ENCODE results near the gene SIRT5. TPM values are rescaled to one million over a fixed set of nuclear protein-coding genes. Genes with fewer than 3 reads are reported as not detected.

SIRT5 gene
- total RNA-seq, 1 experiment from 2014 or later = 14.3 TPM

DNA sequence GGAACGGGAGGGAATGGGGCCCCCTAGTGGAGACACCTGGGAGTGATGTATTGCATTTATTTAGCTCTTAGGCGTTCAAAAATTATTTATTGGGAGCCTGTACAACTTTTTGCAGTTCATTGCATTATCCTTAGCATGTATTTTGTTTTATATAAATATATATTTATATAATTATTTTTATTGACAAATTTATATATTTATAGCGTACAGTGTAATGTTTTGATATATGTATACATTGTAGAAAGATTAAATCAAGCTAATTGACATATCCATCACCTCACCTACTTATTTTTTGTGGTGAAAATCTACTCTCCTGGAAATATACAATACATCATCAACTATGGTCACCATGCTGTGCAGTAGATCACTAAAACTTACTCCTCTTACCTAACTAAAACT lies 975 bp downstream of the SIRT5 start:
- Histone ChIP-seq H2AFZ (ENCODE audit: low read length) (no peak overlapping the region), H2AK5ac (ENCODE audit: insufficient read length, low read length) (no peak overlapping the region), H4K8ac (replicated peaks; ENCODE audit: insufficient read length, low read depth, low read length) (no peak overlapping the region), H3K23me2 (ENCODE audit: insufficient read length, low read depth, low read length, poor library complexity, severe bottlenecking) (peaks cover 11% of the 10 kb centered on the region), H3K79me1 (ENCODE audit: insufficient read depth, low read depth, low read length, poor library complexity, severe bottlenecking) (no peaks in the 10 kb centered on the region), H3K18ac (ENCODE audit: insufficient read length, low read depth, low read length) (no peak overlapping the region), H3K4me1 (ENCODE audit: insufficient read depth, low read length) (no peaks in the 10 kb centered on the region), H3K9ac (ENCODE audit: extremely low read depth, insufficient read length, low read length) (no peak overlapping the region), H2BK12ac (ENCODE audit: insufficient read length, low read depth, low read length) (no peak overlapping the region), H3K9me3 (ENCODE audit: control insufficient read depth, low read depth, low read length) (no peaks in the 10 kb centered on the region), H2BK5ac (ENCODE audit: insufficient read length, low read length) (no peak overlapping the region), H2BK15ac (ENCODE audit: low read depth, low read length) (no peak overlapping the region), H3K79me2 (ENCODE audit: insufficient read depth, low read length) (no peaks in the 10 kb centered on the region; the same call in 1 of the 2 replicates), H3K27me3 (ENCODE audit: insufficient read depth, low read length) (no peaks in the 10 kb centered on the region), H3K4ac (ENCODE audit: low read depth, low read length) (no peak overlapping the region), H4K5ac (ENCODE audit: insufficient read length, low read depth, low read length) (no peak overlapping the region), H3K4me2 (ENCODE audit: insufficient read depth, insufficient read length, low read length) (peak overlapping the region; percentile 64), H3K56ac (ENCODE audit: insufficient read length, low read depth, low read length) (no peak overlapping the region), H3K14ac (ENCODE audit: insufficient read depth, low read length) (no peak overlapping the region), H4K91ac (ENCODE audit: insufficient read length, low read depth, low read length) (no peak overlapping the region), H3K23ac (ENCODE audit: insufficient read length, low read depth, low read length) (no peak overlapping the region), H3K27ac (ENCODE audit: insufficient read length, low read depth, low read length) (no peak overlapping the region), H3T11ph (ENCODE audit: low read length) (no peak overlapping the region), H2BK120ac (ENCODE audit: low read depth, low read length, poor library complexity, severe bottlenecking) (no peak overlapping the region), H2BK20ac (ENCODE audit: low read depth, low read length, poor library complexity, severe bottlenecking) (no peak overlapping the region), H4K20me1 (ENCODE audit: control insufficient read depth, insufficient read depth, insufficient read length) (no peaks in the 10 kb centered on the region)
- no CpG with 5 or more reads among the region's 3 CpGs for WGBS (ENCODE audit: extremely low coverage, insufficient read length, low lambda C conversion rate)
- Mint-ChIP-seq H3K27me3 (ENCODE audit: low read depth) (no peaks in the 10 kb centered on the region), H3K36me3 (ENCODE audit: insufficient read depth in 1 of 3, low read depth in 3 of 3) (peaks cover 2 to 10% (median 7%) of the 10 kb centered on the region in 3 experiments; a peak in 6 of 7 replicates), H3K4me1 (peaks cover 25 to 28% of the 10 kb centered on the region in 2 experiments), H3K4me3 (peak overlapping the region; percentile 92 to 94), H3K9me3 (peaks cover 7% of the 10 kb centered on the region in 2 experiments; a peak in 3 of 5 replicates), H3K27ac (peak overlapping the region; percentile 96 to 99 (median 99); a peak in 4 of 7 replicates)
- TF ChIP-seq, protein P1, sequence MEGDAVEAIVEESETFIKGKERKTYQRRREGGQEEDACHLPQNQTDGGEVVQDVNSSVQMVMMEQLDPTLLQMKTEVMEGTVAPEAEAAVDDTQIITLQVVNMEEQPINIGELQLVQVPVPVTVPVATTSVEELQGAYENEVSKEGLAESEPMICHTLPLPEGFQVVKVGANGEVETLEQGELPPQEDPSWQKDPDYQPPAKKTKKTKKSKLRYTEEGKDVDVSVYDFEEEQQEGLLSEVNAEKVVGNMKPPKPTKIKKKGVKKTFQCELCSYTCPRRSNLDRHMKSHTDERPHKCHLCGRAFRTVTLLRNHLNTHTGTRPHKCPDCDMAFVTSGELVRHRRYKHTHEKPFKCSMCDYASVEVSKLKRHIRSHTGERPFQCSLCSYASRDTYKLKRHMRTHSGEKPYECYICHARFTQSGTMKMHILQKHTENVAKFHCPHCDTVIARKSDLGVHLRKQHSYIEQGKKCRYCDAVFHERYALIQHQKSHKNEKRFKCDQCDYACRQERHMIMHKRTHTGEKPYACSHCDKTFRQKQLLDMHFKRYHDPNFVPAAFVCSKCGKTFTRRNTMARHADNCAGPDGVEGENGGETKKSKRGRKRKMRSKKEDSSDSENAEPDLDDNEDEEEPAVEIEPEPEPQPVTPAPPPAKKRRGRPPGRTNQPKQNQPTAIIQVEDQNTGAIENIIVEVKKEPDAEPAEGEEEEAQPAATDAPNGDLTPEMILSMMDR (conservative IDR thresholded peaks at IDR 0.05) = peak; percentile 96
- DNase-seq = no peak
